NCI-H1105 treated with DMSO at 0.1 percent for 48 hours (cell line): Measurements from ENCODE around the gene SERPINA12.
"Not testable (repeated sequence)": the region's sequence is repeated elsewhere in the genome, so short reads cannot be mapped to it uniquely, and the experiment has no call there.

Experiments
- DNase-seq: peaks from one replicate; lab custom pipeline; 2025; lab: John Stamatoyannopoulos, UW

SERPINA12 gene

GRCh38 chr14:94538070-94538740, 28.9 kb upstream of the SERPINA12 start:
- DNase-seq, result peak; percentile 12

GRCh38 chr14:94536836-94537235, 27.6 kb upstream of the SERPINA12 start:
- no peak for DNase-seq

- DNase-seq, result no peak
Observed at GRCh38 chr14:94535506-94535905, 26.2 kb upstream of the SERPINA12 start.

- no peak for DNase-seq
Observed at GRCh38 chr14:94532447-94532846, 23.2 kb upstream of the SERPINA12 start.

GRCh38 chr14:94531187-94531586, 21.9 kb upstream of the SERPINA12 start:
- no peak for DNase-seq

GRCh38 chr14:94524093-94524492, 14.8 kb upstream of the SERPINA12 start:
- no peak for DNase-seq

GRCh38 chr14:94523265-94523664, 14.0 kb upstream of the SERPINA12 start:
- no peak for DNase-seq

GRCh38 chr14:94522115-94522724, 13.0 kb upstream of the SERPINA12 start:
- DNase-seq, result no peak

GRCh38 chr14:94521375-94522114, 12.3 kb upstream of the SERPINA12 start:
- no peak for DNase-seq

- DNase-seq, result no peak
Observed at GRCh38 chr14:94517641-94518257, 8.5 kb upstream of the SERPINA12 start.

- no peak for DNase-seq
Observed at GRCh38 chr14:94517248-94517640, 8.0 kb upstream of the SERPINA12 start.

GRCh38 chr14:94515856-94516255, 6.6 kb upstream of the SERPINA12 start:
- no peak for DNase-seq

- no peak for DNase-seq
Observed at GRCh38 chr14:94515426-94515825, 6.2 kb upstream of the SERPINA12 start.

GRCh38 chr14:94514351-94514750, 5.1 kb upstream of the SERPINA12 start:
- no peak for DNase-seq

GRCh38 chr14:94510481-94510880, 1.2 kb upstream of the SERPINA12 start:
- DNase-seq, result not testable (repeated sequence)

- DNase-seq, result no peak
Observed at GRCh38 chr14:94505641-94506040, 3.6 kb downstream of the SERPINA12 start.

- no peak for DNase-seq
Observed at GRCh38 chr14:94505206-94505605, 4.1 kb downstream of the SERPINA12 start.

- no peak for DNase-seq
Observed at GRCh38 chr14:94501588-94502516, 7.4 kb downstream of the SERPINA12 start.

GRCh38 chr14:94500264-94500663, 9.0 kb downstream of the SERPINA12 start:
- DNase-seq, result no peak

GRCh38 chr14:94499673-94500072, 9.6 kb downstream of the SERPINA12 start:
- no peak for DNase-seq

- no peak for DNase-seq
Observed at GRCh38 chr14:94498215-94498614, 11.1 kb downstream of the SERPINA12 start.

- DNase-seq, result no peak
Observed at GRCh38 chr14:94494085-94494484, 15.2 kb downstream of the SERPINA12 start.
